ENCODE data around the gene ANKMY2. TPM values are rescaled to one million over a fixed set of nuclear protein-coding genes. Genes with fewer than 3 reads are reported as not detected.
"Not testable (repeated sequence)": the region's sequence is repeated elsewhere in the genome, so short reads cannot be mapped to it uniquely, and the experiment has no call there.

ANKMY2 gene
- total and polyA plus RNA-seq, 2 donors from 2014 or later: 19.3 to 21.9 TPM

GRCh38 chr7:16685535-16685934 is 40.0 kb upstream of the ANKMY2 start:
- Histone ChIP-seq H3K4me1 (ENCODE audit: control insufficient read depth in 2 of 3, insufficient read depth in 2 of 3, low read depth in 1 of 3, low read length in 3 of 3) (no peaks in the 10 kb centered on the region), H3K27ac (ENCODE audit: low read depth in 2 of 2, low read length in 2 of 2) (no peak overlapping the region), H3K27me3 (ENCODE audit: control insufficient read depth, insufficient read depth, low read length) (no peaks in the 10 kb centered on the region), H3K9me3 (ENCODE audit: control insufficient read depth in 2 of 3, insufficient read depth in 1 of 3, low read length in 3 of 3) (no peaks in the 10 kb centered on the region), H3K36me3 (ENCODE audit: control insufficient read depth in 2 of 3, insufficient read depth in 3 of 3, low read length in 3 of 3) (peaks cover 2 to 6% (median 5%) of the 10 kb centered on the region in 3 donors), H3K9ac (ENCODE audit: low read length in 3 of 3) (no peak overlapping the region), H3K4me3 (ENCODE audit: low read length in 3 of 3) (no peak overlapping the region)
- TF ChIP-seq, protein P1, sequence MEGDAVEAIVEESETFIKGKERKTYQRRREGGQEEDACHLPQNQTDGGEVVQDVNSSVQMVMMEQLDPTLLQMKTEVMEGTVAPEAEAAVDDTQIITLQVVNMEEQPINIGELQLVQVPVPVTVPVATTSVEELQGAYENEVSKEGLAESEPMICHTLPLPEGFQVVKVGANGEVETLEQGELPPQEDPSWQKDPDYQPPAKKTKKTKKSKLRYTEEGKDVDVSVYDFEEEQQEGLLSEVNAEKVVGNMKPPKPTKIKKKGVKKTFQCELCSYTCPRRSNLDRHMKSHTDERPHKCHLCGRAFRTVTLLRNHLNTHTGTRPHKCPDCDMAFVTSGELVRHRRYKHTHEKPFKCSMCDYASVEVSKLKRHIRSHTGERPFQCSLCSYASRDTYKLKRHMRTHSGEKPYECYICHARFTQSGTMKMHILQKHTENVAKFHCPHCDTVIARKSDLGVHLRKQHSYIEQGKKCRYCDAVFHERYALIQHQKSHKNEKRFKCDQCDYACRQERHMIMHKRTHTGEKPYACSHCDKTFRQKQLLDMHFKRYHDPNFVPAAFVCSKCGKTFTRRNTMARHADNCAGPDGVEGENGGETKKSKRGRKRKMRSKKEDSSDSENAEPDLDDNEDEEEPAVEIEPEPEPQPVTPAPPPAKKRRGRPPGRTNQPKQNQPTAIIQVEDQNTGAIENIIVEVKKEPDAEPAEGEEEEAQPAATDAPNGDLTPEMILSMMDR (IDR thresholded peaks at IDR 0.05; ENCODE audit: borderline replicate concordance, extremely low read depth, insufficient read depth): no peak
- DNase-seq: no peak
- no peak for FAIRE-seq
- intact Hi-C loops (cut with DNase I): no loop called here

DNA sequence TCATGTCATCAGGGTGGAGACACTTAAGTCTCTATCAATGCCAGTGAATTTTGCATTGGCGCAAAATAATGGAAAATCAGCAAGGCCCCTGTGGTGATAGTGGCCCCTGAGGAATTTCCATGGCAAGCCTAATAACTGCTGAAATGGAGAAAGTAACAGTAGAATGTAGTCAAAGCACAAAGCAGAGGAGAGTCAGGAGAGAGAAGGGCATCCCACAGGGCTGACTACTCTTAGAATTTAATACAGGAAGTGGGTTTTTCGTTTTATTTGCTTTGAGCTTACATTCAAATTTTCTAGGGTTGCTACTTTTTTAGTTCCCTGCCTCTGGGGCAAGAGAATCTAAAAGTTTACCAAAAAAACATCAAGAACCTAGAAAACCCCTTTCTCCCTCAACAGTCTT is 39.4 kb upstream of the ANKMY2 start:
- no peak for DNase-seq
- H3K4me1 ChIP-seq (ENCODE audit: control insufficient read depth in 2 of 3, insufficient read depth in 2 of 3, low read depth in 1 of 3, low read length in 3 of 3): no peaks in the 10 kb centered on the region
- no peak for FAIRE-seq
- no peak overlapping the region for H3K9ac ChIP-seq (ENCODE audit: low read length in 3 of 3)
- intact Hi-C loops (cut with DNase I): no loop called here
- H3K27ac ChIP-seq (ENCODE audit: low read depth in 2 of 2, low read length in 2 of 2): no peak overlapping the region
- H3K9me3 ChIP-seq (ENCODE audit: control insufficient read depth in 2 of 3, insufficient read depth in 1 of 3, low read length in 3 of 3): no peaks in the 10 kb centered on the region
- H3K27me3 ChIP-seq (ENCODE audit: control insufficient read depth, insufficient read depth, low read length): no peaks in the 10 kb centered on the region
- peaks cover 2 to 6% (median 5%) of the 10 kb centered on the region in 3 donors for H3K36me3 ChIP-seq (ENCODE audit: control insufficient read depth in 2 of 3, insufficient read depth in 3 of 3, low read length in 3 of 3)
- TF ChIP-seq, protein P1 (IDR thresholded peaks at IDR 0.05; ENCODE audit: borderline replicate concordance, extremely low read depth, insufficient read depth): no peak
- H3K4me3 ChIP-seq (ENCODE audit: low read length in 3 of 3): no peak overlapping the region

GRCh38 chr7:16678645-16679566 is 33.4 kb upstream of the ANKMY2 start:
- DNase-seq; H3K27ac ChIP-seq (ENCODE audit: low read depth in 2 of 2, low read length in 2 of 2); H3K9me3 ChIP-seq (ENCODE audit: control insufficient read depth in 2 of 3, insufficient read depth in 1 of 3, low read length in 3 of 3); intact Hi-C loops (cut with DNase I); H3K9ac ChIP-seq (ENCODE audit: low read length in 3 of 3); H3K4me3 ChIP-seq (ENCODE audit: low read length in 3 of 3); FAIRE-seq; H3K36me3 ChIP-seq (ENCODE audit: control insufficient read depth in 2 of 3, insufficient read depth in 3 of 3, low read length in 3 of 3); H3K4me1 ChIP-seq (ENCODE audit: control insufficient read depth in 2 of 3, insufficient read depth in 2 of 3, low read depth in 1 of 3, low read length in 3 of 3); H3K27me3 ChIP-seq (ENCODE audit: control insufficient read depth, insufficient read depth, low read length): not testable (repeated sequence)

GRCh38 chr7:16677978-16678494 is 32.5 kb upstream of the ANKMY2 start:
- Histone ChIP-seq H3K27ac (ENCODE audit: low read depth in 2 of 2, low read length in 2 of 2) (no peak overlapping the region), H3K9me3 (ENCODE audit: control insufficient read depth in 2 of 3, insufficient read depth in 1 of 3, low read length in 3 of 3) (no peaks in the 10 kb centered on the region), H3K4me3 (ENCODE audit: low read length in 3 of 3) (no peak overlapping the region), H3K27me3 (ENCODE audit: control insufficient read depth, insufficient read depth, low read length) (no peaks in the 10 kb centered on the region), H3K36me3 (ENCODE audit: control insufficient read depth in 2 of 3, insufficient read depth in 3 of 3, low read length in 3 of 3) (peaks cover 2 to 6% (median 4%) of the 10 kb centered on the region in 3 donors), H3K4me1 (ENCODE audit: control insufficient read depth in 2 of 3, insufficient read depth in 2 of 3, low read depth in 1 of 3, low read length in 3 of 3) (no peaks in the 10 kb centered on the region), H3K9ac (ENCODE audit: low read length in 3 of 3) (no peak overlapping the region)
- DNase-seq (no peak), FAIRE-seq (no peak)
- intact Hi-C loops (cut with DNase I): no loop called here
- TF ChIP-seq, protein P1 (IDR thresholded peaks at IDR 0.05; ENCODE audit: borderline replicate concordance, extremely low read depth, insufficient read depth): no peak
